HG02973 (cell line): ENCODE results near the gene NRF1.
"Not testable (repeated sequence)": the region's sequence is repeated elsewhere in the genome, so short reads cannot be mapped to it uniquely, and the experiment has no call there.

Experiments
- ATAC-seq: cut with Tn5 transposase; IDR thresholded peaks from one replicate; pipeline ENCODE4 v1.9.1; 2021; ENCODE audit warnings: moderate library complexity; ENCODE audit not compliant: unreplicated experiment

Gene NRF1

DNA sequence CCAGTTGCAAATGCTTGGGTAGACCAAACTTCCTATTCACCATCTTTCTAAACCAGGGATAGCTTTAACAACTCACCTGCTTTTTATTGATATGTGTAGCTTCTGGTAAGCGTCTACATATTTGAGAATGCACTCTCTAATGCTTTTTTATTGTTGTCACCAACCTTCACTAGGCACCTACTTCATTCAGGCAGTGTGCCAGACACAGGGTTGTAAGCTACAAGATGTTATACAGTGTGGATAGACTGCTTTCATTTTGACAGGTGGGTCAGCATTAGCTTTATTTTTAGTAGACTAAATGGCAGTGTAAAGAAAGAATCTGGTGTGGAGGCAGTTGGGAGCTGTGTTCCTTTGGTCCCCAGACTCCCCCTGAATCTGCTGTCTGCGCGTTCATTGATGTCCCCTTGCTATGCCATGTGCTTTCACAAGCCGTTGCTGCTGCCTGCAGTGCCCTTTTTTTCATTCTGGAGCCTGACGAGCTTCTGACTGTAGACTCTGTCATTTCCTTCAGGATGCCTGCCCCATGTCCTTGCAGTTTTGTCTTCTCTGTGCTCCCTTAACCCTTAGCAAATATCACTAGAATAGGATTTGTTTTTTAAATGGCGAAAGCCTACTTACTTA, 32.1 kb downstream of the NRF1 start:
- ATAC-seq, result no peak

- no peak for ATAC-seq
These were observed 33.2 kb downstream of the NRF1 start for GRCh38 chr7:129644634-129645230.

DNA sequence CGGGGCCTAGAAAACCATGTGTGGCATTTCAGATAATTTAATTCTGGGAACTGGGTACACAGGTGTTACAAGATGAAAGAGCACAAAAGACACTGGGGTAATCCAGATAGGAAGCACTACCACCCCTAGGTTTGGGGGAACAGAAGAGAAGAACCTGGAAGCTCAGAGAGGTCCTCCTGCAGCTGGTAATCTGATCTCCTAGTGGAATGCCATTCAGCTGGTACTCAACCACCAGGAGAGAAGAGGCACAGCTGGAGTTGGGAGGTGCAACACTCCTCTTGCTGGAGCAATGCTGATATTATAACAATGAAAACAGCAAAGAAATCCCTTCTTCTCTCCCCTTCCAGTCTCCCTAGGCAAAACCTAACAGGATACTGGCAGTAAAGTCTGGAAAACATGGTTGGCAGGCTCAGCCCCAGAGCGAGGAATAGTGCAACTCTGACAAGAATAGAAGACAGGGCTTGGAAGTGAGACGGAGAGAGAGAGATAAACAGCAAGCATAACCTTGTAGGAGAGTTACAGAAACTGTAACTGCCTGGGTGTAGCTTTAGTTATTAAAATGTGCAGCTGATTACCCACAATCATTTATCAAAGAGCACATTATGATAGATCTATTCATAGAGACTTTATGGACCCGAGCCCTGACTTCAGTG, 35.0 kb downstream of the NRF1 start:
- no peak for ATAC-seq

- ATAC-seq, result no peak
These were observed 37.7 kb downstream of the NRF1 start for GRCh38 chr7:129649128-129649690.

DNA sequence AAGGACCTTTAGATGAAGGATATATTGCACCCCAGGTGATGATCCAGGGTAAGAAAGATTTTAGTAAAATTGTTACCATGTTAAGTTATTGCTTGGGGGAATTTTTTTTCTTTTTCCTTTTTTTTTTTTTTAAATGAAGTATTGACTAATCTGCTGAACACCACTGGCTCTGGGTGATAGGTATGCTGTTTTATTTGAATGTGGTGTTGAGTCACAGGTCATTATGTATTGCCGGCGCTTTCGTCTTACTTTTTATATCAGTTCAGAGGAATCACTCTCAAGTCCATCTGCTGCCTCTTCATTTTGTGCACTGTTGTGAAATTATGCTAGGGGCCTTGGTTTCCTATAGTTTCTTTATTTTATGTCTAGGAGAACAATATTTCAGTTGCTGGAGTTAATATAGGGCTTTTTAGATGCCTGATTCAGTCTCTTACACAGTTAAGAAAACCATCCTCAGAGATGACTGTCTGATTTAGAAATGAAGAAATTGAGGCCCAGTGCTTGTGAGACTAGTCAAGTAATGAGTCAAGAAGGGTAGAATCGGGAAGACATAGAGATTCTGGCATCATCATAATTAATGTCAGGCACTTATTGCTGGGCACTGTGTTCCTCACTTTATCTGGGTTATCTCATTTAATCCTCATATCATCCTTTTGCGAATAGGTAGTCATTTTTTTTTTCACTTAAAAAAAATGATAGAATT, 38.7 kb downstream of the NRF1 start:
- no peak for ATAC-seq

GRCh38 chr7:129652914-129653313, 41.4 kb downstream of the NRF1 start:
- no peak for ATAC-seq

GRCh38 chr7:129655811-129656210, 44.3 kb downstream of the NRF1 start:
- no peak for ATAC-seq

DNA sequence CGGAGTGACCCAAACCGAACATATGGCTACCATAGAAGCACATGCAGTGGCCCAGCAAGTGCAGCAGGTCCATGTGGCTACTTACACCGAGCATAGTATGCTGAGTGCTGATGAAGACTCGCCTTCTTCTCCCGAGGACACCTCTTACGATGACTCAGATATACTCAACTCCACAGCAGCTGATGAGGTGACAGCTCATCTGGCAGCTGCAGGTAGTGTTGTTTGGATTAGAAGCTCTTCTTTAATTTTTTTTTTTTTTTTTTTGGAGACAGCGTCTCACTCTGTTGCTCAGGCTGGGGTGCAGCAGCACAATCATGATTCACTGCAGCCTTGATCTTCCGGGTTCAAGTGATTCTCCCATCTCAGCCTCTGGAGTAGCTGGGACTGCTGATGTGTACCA, 45.8 kb downstream of the NRF1 start:
- no peak for ATAC-seq

- ATAC-seq, result not testable (repeated sequence)
These were observed 48.4 kb downstream of the NRF1 start for GRCh38 chr7:129659907-129660306.

- ATAC-seq, result no peak
These were observed 50.2 kb downstream of the NRF1 start for GRCh38 chr7:129661645-129662182.

- ATAC-seq, result not testable (repeated sequence)
These were observed 51.7 kb downstream of the NRF1 start for GRCh38 chr7:129663240-129663639.

GRCh38 chr7:129664029-129665012, 52.8 kb downstream of the NRF1 start:
- ATAC-seq, result no peak

- no peak for ATAC-seq
These were observed 53.5 kb downstream of the NRF1 start for GRCh38 chr7:129665013-129665401.

- no peak for ATAC-seq
These were observed 55.6 kb downstream of the NRF1 start for GRCh38 chr7:129667116-129667515.

- no peak for ATAC-seq
These were observed 56.0 kb downstream of the NRF1 start for GRCh38 chr7:129667551-129667950.

- ATAC-seq, result no peak
These were observed 58.4 kb downstream of the NRF1 start for GRCh38 chr7:129669901-129670300.

DNA sequence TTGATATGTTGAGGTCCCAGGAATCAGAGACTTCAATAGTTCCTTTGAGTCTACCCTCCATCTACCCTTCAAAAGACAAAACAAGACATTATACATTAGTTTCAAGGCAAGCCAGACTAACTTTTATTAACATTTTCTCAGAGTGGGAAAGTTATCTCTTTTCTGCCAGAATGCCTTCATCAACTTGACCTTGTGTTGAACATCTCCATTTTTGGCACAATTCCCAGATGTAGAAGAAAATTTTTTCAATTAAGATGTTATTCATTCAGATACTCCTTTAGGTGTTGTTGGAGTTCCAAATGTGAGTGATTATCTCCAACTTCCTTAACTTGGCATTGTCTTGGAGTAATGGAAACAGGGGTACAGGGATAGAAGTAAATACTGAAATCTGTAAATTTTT, 59.1 kb downstream of the NRF1 start:
- ATAC-seq, result no peak

DNA sequence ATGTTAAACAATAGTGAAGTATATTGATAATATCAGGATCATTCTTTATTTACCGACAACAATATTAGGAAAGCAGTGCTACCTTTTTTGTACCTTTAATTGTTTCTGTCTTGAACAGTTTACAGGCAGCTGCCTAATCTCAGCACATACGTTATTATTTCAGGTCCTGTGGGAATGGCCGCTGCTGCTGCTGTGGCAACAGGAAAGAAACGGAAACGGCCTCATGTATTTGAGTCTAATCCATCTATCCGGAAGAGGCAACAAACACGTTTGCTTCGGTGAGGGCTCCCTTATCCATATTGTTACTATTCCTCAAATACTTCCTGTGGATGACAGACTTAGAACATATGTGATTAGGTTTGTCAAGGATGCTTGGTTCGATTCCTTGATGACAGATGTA, 59.7 kb downstream of the NRF1 start:
- no peak for ATAC-seq

GRCh38 chr7:129674475-129674874, 63.0 kb downstream of the NRF1 start:
- not testable (repeated sequence) for ATAC-seq

GRCh38 chr7:129675521-129675920, 64.0 kb downstream of the NRF1 start:
- ATAC-seq, result no peak
